Astrocyte (in vitro differentiated cells and primary cell): ENCODE data around the gene DOCK1.

Source experiments
- CTCF ChIP-seq: IDR thresholded peaks from 2 replicates; pipeline ENCODE4 v1.5.1; 2011; ENCODE audit warnings: low read depth, mild to moderate bottlenecking, inconsistent platforms, low read length, moderate library complexity; ENCODE audit not compliant: insufficient read depth
- EZH2 ChIP-seq: IDR thresholded peaks from 2 replicates; pipeline ENCODE4 v1.6.1; 2012; ENCODE audit warnings: mild to moderate bottlenecking, low read length, inconsistent platforms; ENCODE audit not compliant: insufficient read depth

GRCh38 chr10:127161482-127161881, 256.3 kb downstream of the DOCK1 start:
- TF ChIP-seq EZH2 (no peak), CTCF (no peak)
